Ovary (tissue), 9 donors: ENCODE measurements around the gene SLC25A41. TPM values are rescaled to one million over a fixed set of nuclear protein-coding genes. Genes with fewer than 3 reads are reported as not detected.

ENCODE experiments used
- DNase-seq, 5 donors: peaks; one replicate each; pipeline ENCODE4 v3.0.0-alpha.2; 2019 to 2020
- H3K27ac ChIP-seq, 2 donors: fragments of 200-600 bp; one replicate each; pipeline versions ENCODE4 v1.5.1 to v1.8.0; 2019 to 2022
- H3K27me3 ChIP-seq: fragments of 200-600 bp; one replicate; pipeline ENCODE4 v1.8.0; 2022
- H3K36me3 ChIP-seq: fragments of 200-600 bp; sonication (generic); one replicate; pipeline ENCODE4 v1.5.1; 2019
- H3K4me1 ChIP-seq: one replicate; pipeline ENCODE4 v1.8.1; 2013; ENCODE audit warnings: mild to moderate bottlenecking, moderate library complexity; ENCODE audit not compliant: insufficient read depth
- H3K4me3 ChIP-seq: fragments of 200-600 bp; sonication (generic); one replicate; pipeline ENCODE4 v1.5.1; 2017
- H3K9me3 ChIP-seq, 2 donors: fragments of 200-600 bp in 1 of 2; sonication (generic) in 1 of 2; one replicate each; pipeline versions ENCODE4 v1.5.1 to v1.8.1; 2013 to 2019; ENCODE audit warnings: mild to moderate bottlenecking in 1 of 2, moderate library complexity in 1 of 2
- EP300 ChIP-seq: sonication (generic); formaldehyde crosslinking; IDR thresholded peaks from one replicate; pipeline ENCODE4 v1.6.1; 2017; ENCODE audit warnings: antibody characterized with exemption
- POLR2A ChIP-seq: fragments of 450-650 bp; IDR thresholded peaks from one replicate; pipeline ENCODE4 v1.6.1; 2017; ENCODE audit warnings: antibody characterized with exemption, mild to moderate bottlenecking, moderate library complexity
- WGBS, 3 donors: extraction: QIAGEN DNeasy Blood & Tissue Kit in 1 of 3; methylation state at CpG; one replicate each; pipeline versions ENCODE4 v1.1.5 to v1.1.7; 2013 to 2017; 5-methylcytosine and 5-hydroxymethylcytosine counted together
- intact Hi-C, 4 donors: fragments of 100-400 bp; cut with DNase I; formaldehyde crosslinking; loops; one replicate each; pipeline versions ENCODE4 v1.11.0 to v1.15.1; 2022 to 2023
- polyA plus RNA-seq, 2 donors: library from polyadenylated mRNA; stranded (reverse); fragments of 200-250 nt in 1 of 2; fragments of 350-450 nt in 1 of 2; fragmentation: Illumina TruSeq in 1 of 2; extraction: RNeasy Lipid Tissue Mini Kit (QIAGEN cat#74804) in 1 of 2; gene quantifications; one replicate each; pipeline ENCODE4 v1.2.3, GENCODE V29; 2013 to 2014
- total RNA-seq, 7 donors: library from RNA; depleted of rRNA in 2 of 7; stranded (reverse); fragments of >200 nt in 2 of 7; fragmentation: NEBNext Ultra II Directional in 3 of 7; extraction: Animal tissue kit (Norgen Biotek cat#: 25700) in 3 of 7; gene quantifications; one replicate each; pipeline versions ENCODE4 v1.1.0 to v1.2.4, GENCODE V29; 2016 to 2023
- TF ChIP-seq, protein P1 (sequence below), 3 donors: fragments of 450-650 bp in 2 of 3; fragments of 200-600 bp in 1 of 3; IDR thresholded peaks; one replicate each; pipeline versions ENCODE4 v1.5.1 to v1.8.0; 2016 to 2022; ENCODE audit warnings: antibody characterized with exemption in 3 of 3, mild to moderate bottlenecking in 1 of 3
- donor health status: DM: no; HTN: no; CAD: no; lungs with moderate emphysema.
- donor health status: DM: no; HTN: no; CAD: no.
- donor health status: Bipolar disorder and iron deficiency.
- donor health status: DM: yes; HTN: yes; CAD: no.
- donor health status: DM: no; HTN: no; CAD: no.
- donor health status: DM: yes; HTN: yes; CAD: no.

The SLC25A41 gene
- total and polyA plus RNA-seq, 9 donors = 0.20 to 0.52 (median 0.40) TPM; not detected in 5

DNA sequence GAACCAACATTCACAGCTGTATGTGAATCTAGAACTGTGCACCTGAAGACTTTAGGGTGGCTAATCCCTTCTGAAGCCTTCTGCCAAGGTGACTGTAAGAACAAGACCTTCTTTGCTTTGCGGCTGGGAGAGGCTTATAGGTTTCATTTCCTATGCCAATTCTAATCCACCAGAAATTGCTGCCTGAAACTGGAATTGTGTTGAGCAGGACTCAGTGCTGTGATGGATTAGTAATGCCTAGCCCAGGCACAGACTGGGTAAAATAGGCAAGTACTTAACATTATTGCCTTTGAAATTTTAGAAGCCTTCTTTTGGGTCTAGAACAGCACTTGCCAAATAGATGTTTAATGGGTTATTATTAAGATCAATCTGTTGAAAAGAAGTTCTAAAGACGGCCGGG lies 14.5 kb upstream of the SLC25A41 start:
- WGBS, 3 donors = 83 to 95% (median 94%) methylated on average over 3 of the region's 3 CpGs
- Histone ChIP-seq H3K4me3 (no peak overlapping the region), H3K27ac (no peak overlapping the region), H3K4me1 (no peaks in the 10 kb centered on the region), H3K36me3 (no peaks in the 10 kb centered on the region), H3K27me3 (no peaks in the 10 kb centered on the region), H3K9me3 (peaks cover 0 to 8% of the 10 kb centered on the region in 2 donors)
- TF ChIP-seq POLR2A = no peak
- TF ChIP-seq, protein P1, sequence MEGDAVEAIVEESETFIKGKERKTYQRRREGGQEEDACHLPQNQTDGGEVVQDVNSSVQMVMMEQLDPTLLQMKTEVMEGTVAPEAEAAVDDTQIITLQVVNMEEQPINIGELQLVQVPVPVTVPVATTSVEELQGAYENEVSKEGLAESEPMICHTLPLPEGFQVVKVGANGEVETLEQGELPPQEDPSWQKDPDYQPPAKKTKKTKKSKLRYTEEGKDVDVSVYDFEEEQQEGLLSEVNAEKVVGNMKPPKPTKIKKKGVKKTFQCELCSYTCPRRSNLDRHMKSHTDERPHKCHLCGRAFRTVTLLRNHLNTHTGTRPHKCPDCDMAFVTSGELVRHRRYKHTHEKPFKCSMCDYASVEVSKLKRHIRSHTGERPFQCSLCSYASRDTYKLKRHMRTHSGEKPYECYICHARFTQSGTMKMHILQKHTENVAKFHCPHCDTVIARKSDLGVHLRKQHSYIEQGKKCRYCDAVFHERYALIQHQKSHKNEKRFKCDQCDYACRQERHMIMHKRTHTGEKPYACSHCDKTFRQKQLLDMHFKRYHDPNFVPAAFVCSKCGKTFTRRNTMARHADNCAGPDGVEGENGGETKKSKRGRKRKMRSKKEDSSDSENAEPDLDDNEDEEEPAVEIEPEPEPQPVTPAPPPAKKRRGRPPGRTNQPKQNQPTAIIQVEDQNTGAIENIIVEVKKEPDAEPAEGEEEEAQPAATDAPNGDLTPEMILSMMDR (IDR thresholded peaks at IDR 0.05) = no peak
- TF ChIP-seq EP300 = no peak
- no peak for DNase-seq
- intact Hi-C loops = no loop called here

GRCh38 chr19:6446452-6446851 lies 12.9 kb upstream of the SLC25A41 start:
- intact Hi-C loops = no loop called here
- H3K4me1 ChIP-seq = no peaks in the 10 kb centered on the region
- H3K27ac ChIP-seq = no peak overlapping the region
- H3K4me3 ChIP-seq = no peak overlapping the region
- H3K27me3 ChIP-seq = no peaks in the 10 kb centered on the region
- TF ChIP-seq, protein P1 (IDR thresholded peaks at IDR 0.05) = no peak
- no peak for DNase-seq
- WGBS, 3 donors = 90 to 97% (median 95%) methylated on average over 3 of the region's 3 CpGs
- H3K9me3 ChIP-seq = peaks cover 0 to 8% of the 10 kb centered on the region in 2 donors
- no peaks in the 10 kb centered on the region for H3K36me3 ChIP-seq

DNA sequence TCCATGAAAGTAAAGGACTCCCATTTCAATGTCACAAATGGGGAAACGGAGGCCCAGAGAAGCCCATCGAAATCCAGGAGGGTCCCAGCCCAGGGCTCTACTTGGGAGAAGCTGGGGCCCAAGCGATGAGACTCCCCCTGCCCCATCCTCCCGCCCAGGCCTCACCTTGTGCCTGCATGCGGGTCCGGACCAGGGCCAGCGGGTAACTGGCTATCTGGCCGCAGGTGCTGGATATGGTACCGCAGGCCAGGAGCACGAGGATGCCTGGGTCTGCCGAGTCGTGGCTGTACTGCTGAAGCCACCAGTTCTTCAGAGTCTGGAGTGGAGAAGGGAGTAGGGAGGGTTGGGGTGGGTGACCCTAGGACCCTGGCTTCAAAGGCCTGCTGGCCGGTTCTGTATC lies 10.4 kb upstream of the SLC25A41 start:
- WGBS, 3 donors = 89 to 94% (median 91%) methylated on average over 13 of the region's 13 CpGs
- H3K4me3 ChIP-seq = no peak overlapping the region
- H3K27me3 ChIP-seq = no peaks in the 10 kb centered on the region
- no peak for DNase-seq
- peaks cover 0 to 8% of the 10 kb centered on the region in 2 donors for H3K9me3 ChIP-seq
- TF ChIP-seq POLR2A (no peak), EP300 (no peak)
- TF ChIP-seq, protein P1 (IDR thresholded peaks at IDR 0.05) = no peak
- no peak overlapping the region for H3K27ac ChIP-seq
- intact Hi-C loops = no loop called here
- no peaks in the 10 kb centered on the region for H3K4me1 ChIP-seq
- H3K36me3 ChIP-seq = no peaks in the 10 kb centered on the region

- TF ChIP-seq EP300 (no peak), POLR2A (no peak)
- TF ChIP-seq, protein P1 (IDR thresholded peaks at IDR 0.05) = no peak
- Histone ChIP-seq H3K27me3 (no peaks in the 10 kb centered on the region), H3K27ac (no peak overlapping the region), H3K36me3 (no peaks in the 10 kb centered on the region), H3K9me3 (peaks cover 0 to 8% of the 10 kb centered on the region in 2 donors), H3K4me1 (no peaks in the 10 kb centered on the region), H3K4me3 (no peak overlapping the region)
- intact Hi-C loops = no loop called here
- 88 to 93% (median 89%) methylated on average over 13 of the region's 13 CpGs for WGBS, 3 donors
- DNase-seq = no peak
Measured at GRCh38 chr19:6442087-6442688, 8.6 kb upstream of the SLC25A41 start.
